ENCODE results near the gene MIF.

- no peak for TF ChIP-seq POLR2A (IDR thresholded peaks at IDR 0.05)
- peak in 3 of 4 experiments; percentile 97 to 99 (median 98) for TF ChIP-seq CTCF (IDR thresholded peaks at IDR 0.05)
- TF ChIP-seq EP300 (IDR thresholded peaks at IDR 0.05) = no peak
- no peak for TF ChIP-seq POLR2AphosphoS5 (IDR thresholded peaks at IDR 0.05)
Observed at GRCh38 chr22:23849009-23850006, 44.9 kb upstream of the MIF start.
